ENCODE data around the gene SLC25A19.
"Not testable (repeated sequence)": the region's sequence is repeated elsewhere in the genome, so short reads cannot be mapped to it uniquely, and the experiment has no call there.

The SLC25A19 gene

GRCh38 chr17:75308732-75309629 is 19.7 kb upstream of the SLC25A19 start:
- no peak for DNase-seq
- in situ Hi-C loops (cut with HindIII; ENCODE audit: low pct_ligation_motif_present, low pct_unique_long_range_greater_than_20kb, low sequenced_read_pairs) = no loop called here

GRCh38 chr17:75307957-75308731 is 18.9 kb upstream of the SLC25A19 start:
- in situ Hi-C loops (cut with HindIII; ENCODE audit: low pct_ligation_motif_present, low pct_unique_long_range_greater_than_20kb, low sequenced_read_pairs) = no loop called here

GRCh38 chr17:75301502-75302206 is 12.4 kb upstream of the SLC25A19 start:
- no peak for DNase-seq
- in situ Hi-C loops (cut with HindIII; ENCODE audit: low pct_ligation_motif_present, low pct_unique_long_range_greater_than_20kb, low sequenced_read_pairs) = no loop called here

More at GRCh38 chr17:75307957-75308731, 18.9 kb upstream of the SLC25A19 start:
- DNase-seq = no peak

- no peak for DNase-seq
- in situ Hi-C loops (cut with HindIII; ENCODE audit: low pct_ligation_motif_present, low pct_unique_long_range_greater_than_20kb, low sequenced_read_pairs) = no loop called here
Observed at GRCh38 chr17:75301049-75301448, 11.8 kb upstream of the SLC25A19 start.

- no peak for DNase-seq
- in situ Hi-C loops (cut with HindIII; ENCODE audit: low pct_ligation_motif_present, low pct_unique_long_range_greater_than_20kb, low sequenced_read_pairs) = no loop called here
Observed at GRCh38 chr17:75300280-75300679, 11.0 kb upstream of the SLC25A19 start.

- DNase-seq = no peak
- in situ Hi-C loops (cut with HindIII; ENCODE audit: low pct_ligation_motif_present, low pct_unique_long_range_greater_than_20kb, low sequenced_read_pairs) = no loop called here
Observed at GRCh38 chr17:75295201-75296158, 6.2 kb upstream of the SLC25A19 start.

GRCh38 chr17:75292810-75293448 is 3.7 kb upstream of the SLC25A19 start:
- in situ Hi-C loops (cut with HindIII; ENCODE audit: low pct_ligation_motif_present, low pct_unique_long_range_greater_than_20kb, low sequenced_read_pairs); DNase-seq: not testable (repeated sequence)

- peak; percentile 65 for DNase-seq
- in situ Hi-C loops (cut with HindIII; ENCODE audit: low pct_ligation_motif_present, low pct_unique_long_range_greater_than_20kb, low sequenced_read_pairs) = no loop called here
Observed at GRCh38 chr17:75289832-75290337, 652 bp upstream of the SLC25A19 start.

- in situ Hi-C loops (cut with HindIII; ENCODE audit: low pct_ligation_motif_present, low pct_unique_long_range_greater_than_20kb, low sequenced_read_pairs) = no loop called here
- peak; percentile 37 for DNase-seq
Observed at GRCh38 chr17:75288770-75289114, 491 bp downstream of the SLC25A19 start.

- in situ Hi-C loops (cut with HindIII; ENCODE audit: low pct_ligation_motif_present, low pct_unique_long_range_greater_than_20kb, low sequenced_read_pairs) = no loop called here
- DNase-seq = no peak
Observed at GRCh38 chr17:75288359-75288758, 874 bp downstream of the SLC25A19 start.

- in situ Hi-C loops (cut with HindIII; ENCODE audit: low pct_ligation_motif_present, low pct_unique_long_range_greater_than_20kb, low sequenced_read_pairs) = no loop called here
Observed at GRCh38 chr17:75287221-75287620, 2.0 kb downstream of the SLC25A19 start.

GRCh38 chr17:75285123-75285522 is 4.1 kb downstream of the SLC25A19 start:
- in situ Hi-C loops (cut with HindIII; ENCODE audit: low pct_ligation_motif_present, low pct_unique_long_range_greater_than_20kb, low sequenced_read_pairs) = no loop called here

More at GRCh38 chr17:75287221-75287620, 2.0 kb downstream of the SLC25A19 start:
- DNase-seq = no peak

GRCh38 chr17:75280189-75280588 is 9.0 kb downstream of the SLC25A19 start:
- DNase-seq; in situ Hi-C loops (cut with HindIII; ENCODE audit: low pct_ligation_motif_present, low pct_unique_long_range_greater_than_20kb, low sequenced_read_pairs): not testable (repeated sequence)

More at GRCh38 chr17:75285123-75285522, 4.1 kb downstream of the SLC25A19 start:
- DNase-seq = no peak

- in situ Hi-C loops (cut with HindIII; ENCODE audit: low pct_ligation_motif_present, low pct_unique_long_range_greater_than_20kb, low sequenced_read_pairs) = no loop called here
- DNase-seq = no peak
Observed at GRCh38 chr17:75277664-75278071, 11.6 kb downstream of the SLC25A19 start.

- in situ Hi-C loops (cut with HindIII; ENCODE audit: low pct_ligation_motif_present, low pct_unique_long_range_greater_than_20kb, low sequenced_read_pairs) = no loop called here
- DNase-seq = peak; percentile 48
Observed at GRCh38 chr17:75273977-75274708, 15.1 kb downstream of the SLC25A19 start.

- no peak for DNase-seq
- in situ Hi-C loops (cut with HindIII; ENCODE audit: low pct_ligation_motif_present, low pct_unique_long_range_greater_than_20kb, low sequenced_read_pairs) = no loop called here
Observed at GRCh38 chr17:75272848-75273184, 16.4 kb downstream of the SLC25A19 start.
